Stimulated activated CD8-positive, alpha-beta memory T cell treated with anti-CD3 and anti-CD28 coated beads, Interleukin-2, amount 100 ng/mL, for 48 hours (primary cell): ENCODE data around the gene CSTF1.
A peak's percentile ranks its signal among the peaks of the same experiment; 100 is the strongest.
"Not testable (repeated sequence)": the region's sequence is repeated elsewhere in the genome, so short reads cannot be mapped to it uniquely, and the experiment has no call there.

Source experiments
- DNase-seq, 2 donors: peaks; one replicate each; pipeline ENCODE4 v3.0.0-alpha.2; 2020; ENCODE audit warnings: low read depth in 2 of 2

CSTF1 gene

DNA sequence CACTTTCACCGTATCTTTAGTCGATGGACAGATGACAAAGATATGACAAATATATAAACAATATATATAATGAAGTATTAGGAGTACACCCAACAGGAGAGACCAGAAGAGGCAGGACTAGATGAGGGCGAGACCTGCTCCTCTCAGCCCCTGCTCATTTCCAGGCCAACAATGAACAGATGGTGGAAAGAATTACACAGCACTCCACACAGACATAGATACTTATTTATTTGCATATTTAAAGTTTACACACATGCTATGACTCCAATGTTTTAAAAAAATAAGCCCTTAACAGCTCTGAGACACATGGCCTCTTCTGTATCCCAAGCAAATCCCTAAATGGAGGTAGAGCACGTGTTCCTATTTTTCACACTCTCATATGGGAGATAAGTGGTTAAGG lies 23.3 kb upstream of the CSTF1 start:
- no peak for DNase-seq

DNA sequence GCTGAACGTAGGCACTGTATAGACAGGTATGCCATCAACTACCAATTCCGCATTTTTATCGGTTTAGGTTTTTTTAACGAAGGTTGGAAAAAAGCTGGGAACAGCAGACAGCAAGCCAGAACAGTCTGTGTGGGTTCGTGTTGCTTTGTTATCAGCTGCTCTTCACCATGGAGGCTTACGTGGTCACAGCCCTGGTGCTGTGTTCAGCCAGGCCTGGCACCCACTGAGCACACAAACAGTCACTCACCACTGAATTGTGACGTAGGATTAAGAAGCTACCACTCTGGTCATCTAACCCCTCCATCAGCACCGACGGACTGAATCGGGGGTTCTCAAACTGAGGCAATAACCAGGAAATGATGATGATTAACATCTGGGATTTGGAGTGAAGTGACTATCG lies 20.5 kb upstream of the CSTF1 start:
- DNase-seq, result no peak

- no peak for DNase-seq
These were observed 19.6 kb upstream of the CSTF1 start for GRCh38 chr20:56372850-56373249.

DNA sequence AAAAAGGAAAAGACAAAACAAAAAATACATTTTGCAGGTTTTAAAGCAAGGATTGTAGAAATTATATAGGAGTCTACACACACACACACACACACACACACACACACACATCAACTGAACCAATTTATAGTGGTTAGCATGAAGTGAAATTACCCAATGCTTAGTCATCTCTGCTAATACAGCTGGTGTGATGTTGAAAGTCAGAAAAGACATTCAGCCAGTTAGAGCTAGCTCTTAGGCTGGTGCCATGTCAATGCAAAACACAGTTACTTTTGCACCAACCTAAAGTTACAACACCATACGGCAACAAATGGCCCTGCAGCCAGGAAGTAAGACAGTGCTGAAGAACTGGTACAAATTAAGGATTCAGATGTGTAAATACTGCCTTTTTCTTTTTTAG lies 18.5 kb upstream of the CSTF1 start:
- no peak for DNase-seq

DNA sequence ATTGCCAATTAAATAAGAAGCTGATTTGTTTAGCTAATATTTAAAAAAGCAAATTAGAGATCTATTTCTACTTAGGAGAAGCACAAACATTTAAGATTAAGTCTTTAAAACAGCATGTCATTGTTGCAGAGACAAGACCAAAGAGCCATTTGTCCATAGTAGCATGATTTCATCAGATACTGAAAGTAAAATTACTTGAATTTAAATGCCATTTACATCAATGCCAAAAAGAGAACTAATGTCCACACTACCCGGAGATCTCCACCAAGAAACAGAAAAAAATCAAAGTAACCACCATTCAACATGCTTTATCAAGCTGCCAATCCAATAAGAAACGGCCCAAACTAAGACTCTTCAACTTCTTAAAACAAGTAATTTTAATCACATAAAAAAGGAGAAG lies 16.1 kb upstream of the CSTF1 start:
- no peak for DNase-seq

GRCh38 chr20:56378386-56378785 lies 14.1 kb upstream of the CSTF1 start:
- DNase-seq, result no peak

GRCh38 chr20:56380375-56380774 lies 12.1 kb upstream of the CSTF1 start:
- DNase-seq, result no peak

- no peak for DNase-seq
These were observed 10.9 kb upstream of the CSTF1 start for GRCh38 chr20:56381501-56381900.

- no peak for DNase-seq
These were observed 9.7 kb upstream of the CSTF1 start for GRCh38 chr20:56382696-56383095.

- DNase-seq, result no peak
These were observed 9.1 kb upstream of the CSTF1 start for GRCh38 chr20:56383334-56383733.

- no peak for DNase-seq
These were observed 7.3 kb upstream of the CSTF1 start for GRCh38 chr20:56385130-56385529.

- DNase-seq, result no peak
These were observed 6.2 kb upstream of the CSTF1 start for GRCh38 chr20:56386219-56386618.

DNA sequence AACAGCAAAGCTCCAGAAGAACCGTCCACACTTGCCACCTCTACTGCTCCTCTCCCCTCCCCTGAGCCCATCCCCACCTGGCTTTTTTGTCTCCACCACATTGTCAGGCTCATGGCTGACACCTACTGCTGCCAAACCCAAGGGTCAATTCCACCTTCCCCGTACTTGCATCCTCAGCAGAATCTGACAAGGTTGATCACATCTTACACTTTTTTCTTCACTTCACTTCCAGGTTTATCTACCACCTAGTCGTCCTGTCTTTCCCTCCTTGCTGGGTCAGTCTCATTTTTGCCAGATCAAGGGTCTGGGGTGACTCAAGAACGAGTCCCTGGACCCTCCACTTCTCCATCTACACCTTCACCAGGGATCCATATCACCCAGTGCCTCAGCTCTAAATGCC lies 3.6 kb upstream of the CSTF1 start:
- DNase-seq, result no peak

DNA sequence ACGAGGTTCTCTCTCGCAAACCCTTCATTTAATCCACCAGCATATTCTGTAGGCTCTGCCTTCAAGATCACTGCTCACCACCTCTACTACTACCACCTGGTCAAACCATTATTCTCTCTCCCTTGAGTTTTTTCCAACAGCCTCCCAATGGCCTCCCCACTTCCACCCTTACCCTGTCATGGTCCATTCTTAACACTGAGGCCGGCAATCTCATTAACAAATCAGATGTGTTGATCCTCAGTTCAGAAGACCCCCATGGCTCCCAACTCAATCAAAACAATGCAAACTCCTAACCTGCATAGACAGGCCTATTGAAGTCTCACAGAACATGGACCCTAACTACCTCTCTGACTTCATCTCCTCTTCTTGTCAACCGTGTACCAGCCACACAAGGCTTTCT lies 2.6 kb upstream of the CSTF1 start:
- no peak for DNase-seq

GRCh38 chr20:56390396-56390795 lies 2.0 kb upstream of the CSTF1 start:
- DNase-seq, result not testable (repeated sequence)

GRCh38 chr20:56391037-56391436 lies 1.4 kb upstream of the CSTF1 start:
- no peak for DNase-seq

GRCh38 chr20:56391596-56392131 lies 781 bp upstream of the CSTF1 start:
- no peak for DNase-seq

DNA sequence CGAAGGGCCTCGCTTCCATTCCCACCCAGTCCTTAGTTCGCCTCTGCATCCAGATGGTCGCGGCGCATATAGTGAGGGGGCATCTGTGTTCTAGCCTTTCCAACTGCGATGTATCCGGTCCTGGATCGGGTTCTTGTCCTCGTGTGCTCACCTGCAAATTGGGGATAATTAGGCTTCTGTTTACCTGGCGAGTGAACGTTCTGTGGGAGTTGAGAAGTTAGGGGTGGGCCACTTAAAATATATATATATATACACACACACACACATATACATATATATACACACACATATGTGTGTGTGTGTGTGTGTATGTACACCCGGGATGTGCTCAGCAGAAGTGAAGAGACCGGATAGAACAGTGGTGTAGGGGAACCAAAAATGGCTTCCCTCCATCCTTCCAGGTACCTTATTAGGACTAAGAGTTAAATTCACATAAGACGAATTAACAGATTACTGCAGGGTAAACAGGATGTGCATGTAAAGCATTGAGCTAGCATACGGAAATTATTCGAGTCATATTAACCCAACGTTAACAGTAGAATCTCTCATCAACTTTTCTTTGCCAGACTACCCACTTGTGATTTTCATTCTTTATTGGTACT lies 537 bp downstream of the CSTF1 start:
- DNase-seq, result no peak

DNA sequence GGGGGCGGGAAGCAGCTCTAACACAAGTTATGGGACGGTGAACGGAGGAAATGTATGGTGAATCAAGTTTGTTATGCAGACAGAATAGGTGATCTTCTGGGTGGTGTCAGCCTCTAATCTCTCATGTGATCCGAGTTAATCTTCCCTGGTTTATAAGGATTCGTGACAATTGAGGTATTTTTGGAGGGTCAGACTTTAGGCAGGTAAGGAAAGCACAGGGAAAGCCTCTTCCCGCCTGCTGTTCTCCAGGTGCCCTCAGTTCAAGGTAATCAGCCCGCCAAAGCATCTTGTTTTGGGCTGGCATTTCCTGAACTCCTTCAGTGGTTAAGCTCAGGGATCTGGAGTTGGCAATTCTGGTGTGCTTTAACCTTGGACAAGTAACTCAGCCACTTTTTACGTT lies 1.2 kb downstream of the CSTF1 start:
- no peak for DNase-seq

GRCh38 chr20:56395166-56395565 lies 2.7 kb downstream of the CSTF1 start:
- no peak for DNase-seq

DNA sequence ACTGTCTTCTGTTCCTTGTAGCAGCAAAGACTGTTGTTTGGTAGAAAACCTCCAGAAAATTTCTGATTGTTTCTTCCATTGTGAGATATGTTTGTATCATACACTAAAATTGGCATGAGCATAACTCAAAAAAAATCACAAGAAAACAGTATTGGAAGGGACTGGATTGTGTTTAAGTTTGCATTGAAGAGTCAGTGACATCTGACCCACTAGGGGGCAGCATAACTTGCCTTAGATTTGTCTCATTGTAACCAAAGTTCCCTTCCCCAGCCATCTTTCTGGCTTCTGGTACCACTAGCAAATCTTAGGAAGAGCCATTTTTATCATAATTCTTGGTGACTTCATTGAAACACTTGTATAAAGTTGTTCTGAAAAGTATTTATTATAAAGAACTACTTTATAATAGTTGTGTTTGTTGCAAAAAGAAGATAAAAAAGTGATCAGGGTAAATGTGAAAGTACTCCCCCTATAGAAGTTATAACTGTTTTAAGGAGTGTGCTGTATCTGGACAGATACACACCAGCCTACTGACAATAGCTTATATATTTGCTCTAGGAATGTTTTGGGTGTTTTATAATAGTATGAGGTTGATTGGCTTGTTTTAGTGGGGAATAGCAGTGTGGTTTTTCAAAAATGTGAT lies 7.7 kb downstream of the CSTF1 start:
- peak in 1 of 2 donors; percentile 15 for DNase-seq

GRCh38 chr20:56403465-56403864 lies 11.0 kb downstream of the CSTF1 start:
- DNase-seq, result no peak

DNA sequence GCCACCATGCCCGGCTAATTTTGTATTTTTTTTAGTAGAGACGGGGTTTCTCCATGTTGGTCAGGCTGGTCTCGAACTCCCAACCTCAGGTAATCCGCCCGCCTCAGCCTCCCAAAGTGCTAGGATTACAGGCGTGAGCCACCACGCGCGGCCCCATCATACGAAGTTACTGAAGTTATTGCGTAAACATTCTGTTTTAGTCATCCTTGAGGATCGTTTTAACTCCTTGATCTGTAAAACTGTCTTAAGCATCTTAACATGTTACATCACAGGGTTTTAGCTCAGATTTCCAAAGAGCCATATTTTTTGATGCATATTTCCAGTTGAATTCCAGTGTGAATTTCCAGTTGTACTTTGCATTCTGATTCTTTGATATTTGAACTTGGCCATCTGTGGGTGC lies 12.9 kb downstream of the CSTF1 start:
- not testable (repeated sequence) for DNase-seq

- DNase-seq, result no peak
These were observed 14.5 kb downstream of the CSTF1 start for GRCh38 chr20:56406910-56407309.
